Measurements from ENCODE around the gene LPAR5. TPM values are rescaled to one million over a fixed set of nuclear protein-coding genes. Genes with fewer than 3 reads are reported as not detected.
A peak's percentile ranks its signal among the peaks of the same experiment; 100 is the strongest.

Gene LPAR5
- polyA plus RNA-seq, 1 experiment = 0.05 TPM

- ChIA-PET CTCF (interaction anchor here (1.0 kb wide), 1 partner anchor 81 kb away, joined by 3 read pairs; the partner anchor contains the start of gene ZNF384), POLR2A (no interaction called here)
- no peak overlapping the region for H3K4me3 ChIP-seq (ENCODE audit: low read depth, low read length)
Measured at GRCh38 chr12:6607751-6608591, 27.8 kb downstream of the LPAR5 start.

GRCh38 chr12:6606331-6607131 is 29.2 kb downstream of the LPAR5 start:
- Histone ChIP-seq H3K4me3 (ENCODE audit: low read depth, low read length) (peak overlapping the region; percentile 98), H3K36me3 (ENCODE audit: control insufficient read depth, insufficient read depth, low read length) (peaks cover 14% of the 10 kb centered on the region), H3K27me3 (ENCODE audit: control insufficient read depth, insufficient read depth, low read length) (no peaks in the 10 kb centered on the region)
- TF ChIP-seq CTCF (IDR thresholded peaks at IDR 0.05; ENCODE audit: insufficient read depth, low read depth, low read length) = no peak
- no peak for DNase-seq (ENCODE audit: low read depth)
- POLR2A ChIA-PET = interaction anchor here (0.6 to 0.7 kb wide), 2 partner anchors 83 to 280 kb away, joined by 4 to 17 read pairs; partner anchors contain the start of gene ZNF384
- CTCF ChIA-PET = interaction anchor here (1.2 kb wide), 1 partner anchor 14 kb away, joined by 3 read pairs; no protein-coding TSS in a partner anchor

More at GRCh38 chr12:6607751-6608591, 27.8 kb downstream of the LPAR5 start:
- no peaks in the 10 kb centered on the region for H3K27me3 ChIP-seq (ENCODE audit: control insufficient read depth, insufficient read depth, low read length)
- no peak for DNase-seq (ENCODE audit: low read depth)
- no peak for TF ChIP-seq CTCF (IDR thresholded peaks at IDR 0.05; ENCODE audit: insufficient read depth, low read depth, low read length)
- H3K36me3 ChIP-seq (ENCODE audit: control insufficient read depth, insufficient read depth, low read length) = peaks cover 7% of the 10 kb centered on the region

- Histone ChIP-seq H3K27me3 (ENCODE audit: control insufficient read depth, insufficient read depth, low read length) (no peaks in the 10 kb centered on the region), H3K36me3 (ENCODE audit: control insufficient read depth, insufficient read depth, low read length) (peaks cover 22% of the 10 kb centered on the region), H3K4me3 (ENCODE audit: low read depth, low read length) (peak overlapping the region; percentile 98)
- ChIA-PET CTCF (interaction anchor here (0.5 to 1.3 kb wide), 6 partner anchors 9 to 84 kb away, joined by 3 to 4 read pairs (median 3); partner anchors contain the start of gene ZNF384), POLR2A (no interaction called here)
- no peak for DNase-seq (ENCODE audit: low read depth)
- TF ChIP-seq CTCF (IDR thresholded peaks at IDR 0.05; ENCODE audit: insufficient read depth, low read depth, low read length) = no peak
Measured at GRCh38 chr12:6605421-6606330, 30.1 kb downstream of the LPAR5 start.

GRCh38 chr12:6604259-6605029 is 31.3 kb downstream of the LPAR5 start:
- no peak for TF ChIP-seq CTCF (IDR thresholded peaks at IDR 0.05; ENCODE audit: insufficient read depth, low read depth, low read length)
- Histone ChIP-seq H3K27me3 (ENCODE audit: control insufficient read depth, insufficient read depth, low read length) (no peaks in the 10 kb centered on the region), H3K4me3 (ENCODE audit: low read depth, low read length) (peak overlapping the region; percentile 98), H3K36me3 (ENCODE audit: control insufficient read depth, insufficient read depth, low read length) (peaks cover 33% of the 10 kb centered on the region)
- no peak for DNase-seq (ENCODE audit: low read depth)
- ChIA-PET POLR2A (no interaction called here), CTCF (interaction anchor here (0.6 to 1.8 kb wide), 9 partner anchors 8 to 455 kb away, joined by 3 to 5 read pairs (median 3); no protein-coding TSS in a partner anchor)

All from BJ (cell line).